Endothelial cell of umbilical vein (primary cell): ENCODE data around the gene HIGD2B. TPM values are rescaled to one million over a fixed set of nuclear protein-coding genes. Genes with fewer than 3 reads are reported as not detected.

Source experiments
- BruUV-seq: library from RNA; stranded (reverse); fragments of 400-500 nt; replicated peaks from 2 replicates; lab custom pipeline; 2021; lab: Mats Ljungman, UMichigan
- CTCF ChIA-PET: fragments of 300-600, 350-600 bp; sonication (Branson Sonifier 250); formaldehyde crosslinking; loops from one replicate; lab custom pipeline; 2021; ENCODE audit warnings: antibody characterized with exemption, inconsistent platforms; lab: Charles Lee
- POLR2A ChIA-PET: fragments of 300-600, 350-600 bp; sonication (Branson Sonifier 250); formaldehyde crosslinking; loops from one replicate; lab custom pipeline; 2021; ENCODE audit warnings: antibody characterized with exemption, inconsistent platforms; lab: Charles Lee
- DNase-seq: peaks from one replicate; pipeline ENCODE4 v3.0.0-alpha.2; 2011; ENCODE audit warnings: low read depth, low spot score
- FAIRE-seq: peaks from 2 replicates; lab custom pipeline; 2011; peaks lifted over from hg19 to GRCh38; lab: Jason Lieb, UNC
- H2AFZ ChIP-seq: 2 replicates; pipeline ENCODE4 v1.6.0; 2012; ENCODE audit warnings: low read depth, low read length, control low read depth, inconsistent platforms
- H3K27ac ChIP-seq: 2 replicates; pipeline ENCODE4 v1.5.1; 2011; ENCODE audit warnings: low read depth, mild to moderate bottlenecking, control low read depth, low read length, moderate library complexity; ENCODE audit not compliant: insufficient read depth
- H3K27me3 ChIP-seq, 2 experiments: 2 replicates each; pipeline versions ENCODE4 v1.6.0 to v1.6.1; 2011; ENCODE audit warnings: low read length in 2 of 2, mixed read lengths in 1 of 2; ENCODE audit not compliant: control insufficient read depth in 2 of 2, insufficient read depth in 2 of 2
- H3K36me3 ChIP-seq, 2 experiments: 2 replicates in 1 of 2; 3 replicates in 1 of 2; pipeline ENCODE4 v1.5.1; 2011; ENCODE audit warnings: low read length in 2 of 2, mild to moderate bottlenecking in 1 of 2, moderate library complexity in 1 of 2; ENCODE audit not compliant: control insufficient read depth in 2 of 2, insufficient read depth in 2 of 2; ENCODE audit errors: extremely low read depth in 1 of 2
- H3K4me1 ChIP-seq: 3 replicates; pipeline ENCODE4 v1.5.1; 2011; ENCODE audit warnings: mild to moderate bottlenecking, low read length; ENCODE audit not compliant: control insufficient read depth, insufficient read depth; ENCODE audit errors: extremely low read depth
- H3K4me2 ChIP-seq: 2 replicates; pipeline ENCODE4 v1.6.1; 2011; ENCODE audit warnings: low read length, control low read depth, mixed read lengths; ENCODE audit not compliant: insufficient read depth
- H3K4me3 ChIP-seq, 3 experiments: fragments of 200-600 bp in 1 of 3; sonication (generic), shearing (Covaris generic) in 1 of 3; replicated peaks in 1 of 3; 2 replicates each; pipeline ENCODE4 v1.5.1; 2011 to 2016; ENCODE audit warnings: control low read depth in 3 of 3, low read length in 3 of 3, mild to moderate bottlenecking in 2 of 3, inconsistent platforms in 1 of 3, low read depth in 1 of 3, moderate library complexity in 1 of 3; ENCODE audit not compliant: insufficient read depth in 1 of 3
- H3K79me2 ChIP-seq: 2 replicates; pipeline ENCODE4 v1.6.0; 2012; ENCODE audit warnings: low read length, inconsistent platforms; ENCODE audit not compliant: control insufficient read depth, insufficient read depth
- H3K9ac ChIP-seq: replicated peaks from 2 replicates; pipeline ENCODE3; 2011; ENCODE audit warnings: low read length, control low read depth; ENCODE audit not compliant: insufficient read depth; ENCODE audit errors: extremely low read depth
- H3K9me1 ChIP-seq: replicated peaks from 3 replicates; pipeline ENCODE4 v1.6.0; 2011; ENCODE audit warnings: mild to moderate bottlenecking, low read length; ENCODE audit not compliant: control insufficient read depth, insufficient read depth; ENCODE audit errors: extremely low read depth
- H3K9me3 ChIP-seq: replicated peaks from 2 replicates; pipeline ENCODE4 v1.5.1; 2012; ENCODE audit warnings: low read length, inconsistent platforms; ENCODE audit not compliant: control insufficient read depth, insufficient read depth
- H4K20me1 ChIP-seq: replicated peaks from 2 replicates; pipeline ENCODE3; 2011; ENCODE audit warnings: mild to moderate bottlenecking, low read length; ENCODE audit not compliant: control insufficient read depth, insufficient read depth; ENCODE audit errors: extremely low read depth
- EZH2 ChIP-seq: IDR thresholded peaks from 2 replicates; pipeline ENCODE4 v1.6.1; 2012; ENCODE audit warnings: borderline replicate concordance, low read depth, mild to moderate bottlenecking, moderate library complexity, low read length, inconsistent platforms; ENCODE audit not compliant: severe bottlenecking
- FOS ChIP-seq: IDR thresholded peaks from 2 replicates; pipeline ENCODE4 v1.6.1; 2011; ENCODE audit warnings: mild to moderate bottlenecking, low read length, moderate library complexity, borderline replicate concordance; ENCODE audit not compliant: insufficient read depth
- GATA2 ChIP-seq: IDR thresholded peaks from 2 replicates; pipeline ENCODE4 v1.7.0; 2011; ENCODE audit warnings: low read depth, mild to moderate bottlenecking, moderate library complexity, mixed read lengths, low read length; ENCODE audit not compliant: insufficient read length, insufficient read depth
- JUN ChIP-seq: IDR thresholded peaks from 2 replicates; pipeline ENCODE4 v1.6.1; 2011; ENCODE audit warnings: borderline replicate concordance, low read depth; ENCODE audit not compliant: insufficient read length, insufficient read depth
- MYC ChIP-seq: IDR thresholded peaks from one replicate; pipeline ENCODE4 v1.6.1; 2011; ENCODE audit warnings: mild to moderate bottlenecking, low read depth, low read length
- POLR2A ChIP-seq: IDR thresholded peaks from 2 replicates; pipeline ENCODE4 v1.6.1; 2012; ENCODE audit warnings: low read depth, mild to moderate bottlenecking, control low read depth, low read length
- POLR2AphosphoS5 ChIP-seq: IDR thresholded peaks from 2 replicates; pipeline ENCODE4 v1.6.1; 2012; ENCODE audit warnings: low read depth, mild to moderate bottlenecking, control low read depth, low read length, moderate library complexity; ENCODE audit not compliant: insufficient read depth
- dilution Hi-C: fragments of 300-500 bp; cut with MboI; formaldehyde crosslinking; loops from one replicate; pipeline ENCODE4 v1.15.0; 2019; ENCODE audit warnings: low sequenced_read_pairs; ENCODE audit not compliant: extremely low pct_ligation_motif_present
- intact Hi-C: fragments of 100-400 bp; cut with micrococcal nuclease; formaldehyde crosslinking; loops from one replicate; pipeline ENCODE4 v1.10.0; 2022
- polyA plus RNA-seq, 4 experiments: library from polyadenylated mRNA; depleted of rRNA in 3 of 4; stranded (reverse) in 3 of 4; unstranded in 1 of 4; fragments of >200 nt; gene quantifications; 2 replicates each; pipeline versions ENCODE4 v1.2.1 to v1.2.3, GENCODE V29; 2011 to 2012; ENCODE audit warnings: missing spikeins in 1 of 4
- total RNA-seq: library from RNA; stranded (reverse); gene quantifications from 2 replicates; pipeline ENCODE4 v1.2.3, GENCODE V29; 2021
- TF ChIP-seq, protein P1 (sequence below): IDR thresholded peaks from 2 replicates; pipeline ENCODE4 v1.6.1; 2011; ENCODE audit not compliant: insufficient read depth, insufficient read length
- TF ChIP-seq, protein P2 (sequence below), 2 donors: IDR thresholded peaks; 1 replicate in 1 of 2; 2 replicates in 1 of 2; pipeline ENCODE4 v1.5.1; 2011; ENCODE audit warnings: low read length in 2 of 2, mild to moderate bottlenecking in 2 of 2, moderate library complexity in 2 of 2, control low read depth in 1 of 2, inconsistent platforms in 1 of 2, low read depth in 1 of 2; ENCODE audit not compliant: insufficient read depth in 1 of 2; ENCODE audit errors: extremely low read depth in 1 of 2

The HIGD2B gene
- total and polyA plus RNA-seq, 2 donors (not counting 3 experiments of a cell fraction or from before 2014, with no cell fraction given), result not detected

DNA sequence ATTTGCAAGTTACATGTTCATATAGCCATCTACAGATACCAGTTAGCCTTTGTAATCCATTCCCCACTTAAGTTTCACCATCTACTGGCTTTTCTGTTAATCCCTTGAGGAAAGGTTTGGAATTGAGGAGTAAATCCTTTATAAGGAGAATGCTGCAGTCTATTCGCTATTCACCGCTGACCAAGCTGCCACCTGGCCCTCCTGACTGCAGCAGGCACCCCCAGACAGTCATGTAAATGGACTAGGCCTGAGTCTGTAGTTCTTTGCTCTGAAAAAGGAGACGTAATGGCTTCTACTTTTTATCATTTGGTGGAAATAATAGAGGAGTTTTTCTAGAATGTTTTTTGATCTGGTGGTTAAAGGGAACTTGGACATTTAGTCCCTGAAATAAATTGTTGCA is 3.2 kb downstream of the HIGD2B start:
- ChIA-PET CTCF (interaction anchor here (0.6 to 1.6 kb wide), 2 partner anchors 12 to 583 kb away, joined by 3 to 11 read pairs; no protein-coding TSS in a partner anchor), POLR2A (interaction anchor here (0.6 kb wide), 1 partner anchor 208 kb away, joined by 3 read pairs; no protein-coding TSS in a partner anchor)
- no peak overlapping the region for H3K27ac ChIP-seq
- no peak for FAIRE-seq
- H3K4me3 ChIP-seq, result no peak overlapping the region
- dilution Hi-C loops (no loop called here), intact Hi-C loops (no loop called here)
- H3K4me2 ChIP-seq, result no peak overlapping the region
- H4K20me1 ChIP-seq, result no peaks in the 10 kb centered on the region
- no peaks in the 10 kb centered on the region for H3K9me1 ChIP-seq
- no peaks in the 10 kb centered on the region for H3K9me3 ChIP-seq
- no peaks in the 10 kb centered on the region for H3K36me3 ChIP-seq
- no peaks in the 10 kb centered on the region for H3K79me2 ChIP-seq
- peaks cover 9% of the 10 kb centered on the region for H3K4me1 ChIP-seq
- H3K9ac ChIP-seq, result no peak overlapping the region
- peaks cover 11 to 18% of the 10 kb centered on the region in 2 experiments for H3K27me3 ChIP-seq
- no peak for DNase-seq
- BruUV-seq, result no TSS peak
- no peak overlapping the region for H2AFZ ChIP-seq
- TF ChIP-seq MYC (no peak), EZH2 (no peak), POLR2A (no peak), FOS (no peak), POLR2AphosphoS5 (no peak), JUN (no peak), GATA2 (no peak)
- TF ChIP-seq, protein P1, sequence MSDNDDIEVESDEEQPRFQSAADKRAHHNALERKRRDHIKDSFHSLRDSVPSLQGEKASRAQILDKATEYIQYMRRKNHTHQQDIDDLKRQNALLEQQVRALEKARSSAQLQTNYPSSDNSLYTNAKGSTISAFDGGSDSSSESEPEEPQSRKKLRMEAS, result no peak
- TF ChIP-seq, protein P2, sequence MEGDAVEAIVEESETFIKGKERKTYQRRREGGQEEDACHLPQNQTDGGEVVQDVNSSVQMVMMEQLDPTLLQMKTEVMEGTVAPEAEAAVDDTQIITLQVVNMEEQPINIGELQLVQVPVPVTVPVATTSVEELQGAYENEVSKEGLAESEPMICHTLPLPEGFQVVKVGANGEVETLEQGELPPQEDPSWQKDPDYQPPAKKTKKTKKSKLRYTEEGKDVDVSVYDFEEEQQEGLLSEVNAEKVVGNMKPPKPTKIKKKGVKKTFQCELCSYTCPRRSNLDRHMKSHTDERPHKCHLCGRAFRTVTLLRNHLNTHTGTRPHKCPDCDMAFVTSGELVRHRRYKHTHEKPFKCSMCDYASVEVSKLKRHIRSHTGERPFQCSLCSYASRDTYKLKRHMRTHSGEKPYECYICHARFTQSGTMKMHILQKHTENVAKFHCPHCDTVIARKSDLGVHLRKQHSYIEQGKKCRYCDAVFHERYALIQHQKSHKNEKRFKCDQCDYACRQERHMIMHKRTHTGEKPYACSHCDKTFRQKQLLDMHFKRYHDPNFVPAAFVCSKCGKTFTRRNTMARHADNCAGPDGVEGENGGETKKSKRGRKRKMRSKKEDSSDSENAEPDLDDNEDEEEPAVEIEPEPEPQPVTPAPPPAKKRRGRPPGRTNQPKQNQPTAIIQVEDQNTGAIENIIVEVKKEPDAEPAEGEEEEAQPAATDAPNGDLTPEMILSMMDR (IDR thresholded peaks at IDR 0.05; ENCODE audit: extremely low read depth in 1 of 2, insufficient read depth in 1 of 2, low read depth in 1 of 2, low read length in 2 of 2), result no peak
